CD4-positive, alpha-beta T cell treated with Interleukin-17A for 4 hours (primary cell): ENCODE results near the gene LBX1.

Experiments
- DNase-seq: peaks from one replicate; pipeline ENCODE4 v3.0.0-alpha.2; 2020; ENCODE audit warnings: mixed read lengths

Gene LBX1

GRCh38 chr10:101241840-101242707 lies 12.8 kb upstream of the LBX1 start:
- DNase-seq: no peak

- peak; percentile 40 for DNase-seq
Measured at GRCh38 chr10:101238732-101239105, 9.5 kb upstream of the LBX1 start.

- no peak for DNase-seq
Measured at GRCh38 chr10:101237982-101238731, 8.9 kb upstream of the LBX1 start.

- no peak for DNase-seq
Measured at GRCh38 chr10:101237081-101237981, 8.1 kb upstream of the LBX1 start.

GRCh38 chr10:101236376-101237080 lies 7.3 kb upstream of the LBX1 start:
- no peak for DNase-seq

GRCh38 chr10:101235766-101236165 lies 6.5 kb upstream of the LBX1 start:
- no peak for DNase-seq

GRCh38 chr10:101234333-101234732 lies 5.1 kb upstream of the LBX1 start:
- no peak for DNase-seq

- DNase-seq: no peak
Measured at GRCh38 chr10:101233863-101234262, 4.6 kb upstream of the LBX1 start.

GRCh38 chr10:101233443-101233842 lies 4.2 kb upstream of the LBX1 start:
- DNase-seq: no peak

GRCh38 chr10:101231912-101232689 lies 2.8 kb upstream of the LBX1 start:
- DNase-seq: no peak

GRCh38 chr10:101231092-101231491 lies 1.8 kb upstream of the LBX1 start:
- no peak for DNase-seq

GRCh38 chr10:101230183-101230917 lies 1.1 kb upstream of the LBX1 start:
- DNase-seq: no peak

- DNase-seq: no peak
Measured at GRCh38 chr10:101228966-101229265, 347 bp downstream of the LBX1 start.

GRCh38 chr10:101228153-101228965 lies 904 bp downstream of the LBX1 start:
- no peak for DNase-seq

GRCh38 chr10:101227429-101228152 lies 1.7 kb downstream of the LBX1 start:
- DNase-seq: no peak

GRCh38 chr10:101226491-101227428 lies 2.5 kb downstream of the LBX1 start:
- peak; percentile 45 for DNase-seq

- DNase-seq: no peak
Measured at GRCh38 chr10:101225846-101226421, 3.3 kb downstream of the LBX1 start.
